OCI-M1 (cell line): ENCODE measurements around the gene NUP62.

Source experiments
- DNase-seq: peaks from one replicate; lab custom pipeline; 2025; lab: John Stamatoyannopoulos, UW

Gene NUP62

GRCh38 chr19:49896863-49897621, 32.3 kb downstream of the NUP62 start, which contains the start of gene IL4I1:
TSS of gene IL4I1 (minus strand) at chr19:49896887. CDS start at chr19:49896160, 727 bp downstream.
- peak; percentile 63 for DNase-seq

- no peak for DNase-seq
Observed at GRCh38 chr19:49895566-49896297, 33.6 kb downstream of the NUP62 start.

- DNase-seq, result no peak
Observed at GRCh38 chr19:49894879-49895565, 34.3 kb downstream of the NUP62 start.

- no peak for DNase-seq
Observed at GRCh38 chr19:49894011-49894664, 35.2 kb downstream of the NUP62 start.

GRCh38 chr19:49892716-49893115, 36.6 kb downstream of the NUP62 start:
- DNase-seq, result no peak

GRCh38 chr19:49891393-49891792, 37.9 kb downstream of the NUP62 start:
- no peak for DNase-seq

GRCh38 chr19:49890349-49891311, 38.7 kb downstream of the NUP62 start:
- no peak for DNase-seq

GRCh38 chr19:49889687-49890348, 39.5 kb downstream of the NUP62 start:
- DNase-seq, result no peak

GRCh38 chr19:49889038-49889686, 40.1 kb downstream of the NUP62 start:
- no peak for DNase-seq

GRCh38 chr19:49888510-49888824, 40.8 kb downstream of the NUP62 start:
- DNase-seq, result no peak

- DNase-seq, result no peak
Observed at GRCh38 chr19:49887665-49888509, 41.4 kb downstream of the NUP62 start.

- DNase-seq, result no peak
Observed at GRCh38 chr19:49887037-49887664, 42.2 kb downstream of the NUP62 start.

- DNase-seq, result no peak
Observed at GRCh38 chr19:49884760-49885159, 44.5 kb downstream of the NUP62 start.

GRCh38 chr19:49884109-49884508, 45.2 kb downstream of the NUP62 start:
- no peak for DNase-seq

- no peak for DNase-seq
Observed at GRCh38 chr19:49883094-49883493, 46.2 kb downstream of the NUP62 start.

GRCh38 chr19:49882643-49883042, 46.7 kb downstream of the NUP62 start:
- no peak for DNase-seq

GRCh38 chr19:49881672-49882394, 47.5 kb downstream of the NUP62 start:
- no peak for DNase-seq

GRCh38 chr19:49881186-49881585, 48.1 kb downstream of the NUP62 start:
- DNase-seq, result no peak
